Muscle of arm (tissue), 12 donors: Measurements from ENCODE around the gene TAC3. TPM values are rescaled to one million over a fixed set of nuclear protein-coding genes. Genes with fewer than 3 reads are reported as not detected.

Experiments
- DNase-seq: peaks from one replicate; pipeline ENCODE4 v3.0.0-alpha.2; 2013
- polyA plus RNA-seq, 12 donors: library from polyadenylated mRNA; unstranded; fragments of 120-200 nt; gene quantifications; one replicate each; pipeline ENCODE4 v1.2.1, GENCODE V29; 2013; ENCODE audit not compliant: insufficient read length in 12 of 12

The TAC3 gene
- polyA plus RNA-seq, 12 donors = 0.21 to 1.3 (median 0.63) TPM; not detected in 6

- DNase-seq = no peak
Measured at GRCh38 chr12:57006809-57007475, 9.4 kb downstream of the TAC3 start.

GRCh38 chr12:57005980-57006808, 10.1 kb downstream of the TAC3 start, which contains the start of gene ZBTB39:
Gene ZBTB39 (minus strand): TSS chr12:57006546. CDS start chr12:57004917, 1,629 bp downstream.
- no peak for DNase-seq

DNA sequence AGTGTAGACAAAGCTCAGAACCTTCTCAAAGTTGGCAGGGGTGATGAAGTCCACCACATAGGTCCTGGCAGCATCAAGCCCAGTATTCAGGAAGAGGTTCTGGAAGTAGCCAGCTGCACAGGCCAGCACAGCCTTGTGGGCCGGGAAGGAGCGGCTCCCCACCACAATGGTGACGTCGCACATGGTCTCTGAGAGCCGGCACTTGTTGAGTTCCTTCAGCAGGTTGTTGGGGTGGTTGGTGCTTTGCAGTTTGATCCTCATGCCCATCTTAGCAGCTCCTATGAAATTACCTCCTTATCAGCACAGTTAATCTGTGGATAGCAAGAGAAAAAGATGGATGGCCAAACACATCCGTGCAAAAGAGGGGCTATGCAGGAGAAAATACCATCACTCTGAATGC, 11.7 kb downstream of the TAC3 start:
- no peak for DNase-seq

DNA sequence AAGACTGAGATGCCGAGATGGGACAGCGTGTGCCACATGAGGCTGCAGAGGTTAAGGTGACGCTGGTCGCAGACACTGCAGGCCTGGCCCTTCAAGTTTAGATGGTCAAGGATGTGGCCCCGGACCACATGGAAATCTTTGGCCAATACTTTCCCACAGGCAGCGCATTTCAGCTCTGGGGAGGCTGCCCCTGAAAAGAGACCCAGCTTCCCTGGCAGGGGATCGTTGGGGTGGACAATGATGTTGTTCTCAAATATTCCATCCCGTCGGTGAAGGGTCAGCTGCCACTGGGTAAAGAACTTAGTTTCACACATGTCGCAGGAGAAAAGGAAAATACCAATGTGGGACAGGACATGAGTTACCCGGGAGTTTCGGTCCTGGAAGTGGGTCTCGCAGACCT, 12.9 kb downstream of the TAC3 start:
- no peak for DNase-seq

DNA sequence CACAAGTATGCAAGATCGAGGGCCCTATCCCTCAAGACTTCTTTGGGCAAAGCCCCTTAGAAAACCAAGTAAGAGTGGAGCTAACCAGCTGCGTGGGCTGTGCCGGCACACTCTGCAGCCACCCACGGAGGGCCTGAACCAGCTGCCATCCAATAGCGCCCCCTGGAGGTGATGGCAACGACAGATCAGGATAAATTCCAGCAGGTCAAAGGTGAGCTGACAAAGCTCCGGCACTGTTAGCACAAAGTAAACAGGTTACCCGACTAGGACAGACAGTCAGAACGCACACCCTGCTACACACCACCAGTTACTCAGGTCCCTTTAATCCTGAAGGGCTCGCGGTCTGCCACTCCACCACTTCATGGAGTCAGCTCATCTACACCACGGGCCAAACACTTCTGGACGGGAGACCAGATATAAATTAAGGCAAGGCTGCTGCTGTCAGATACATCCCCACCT, 14.9 kb downstream of the TAC3 start:
- DNase-seq = peak; percentile 26

DNA sequence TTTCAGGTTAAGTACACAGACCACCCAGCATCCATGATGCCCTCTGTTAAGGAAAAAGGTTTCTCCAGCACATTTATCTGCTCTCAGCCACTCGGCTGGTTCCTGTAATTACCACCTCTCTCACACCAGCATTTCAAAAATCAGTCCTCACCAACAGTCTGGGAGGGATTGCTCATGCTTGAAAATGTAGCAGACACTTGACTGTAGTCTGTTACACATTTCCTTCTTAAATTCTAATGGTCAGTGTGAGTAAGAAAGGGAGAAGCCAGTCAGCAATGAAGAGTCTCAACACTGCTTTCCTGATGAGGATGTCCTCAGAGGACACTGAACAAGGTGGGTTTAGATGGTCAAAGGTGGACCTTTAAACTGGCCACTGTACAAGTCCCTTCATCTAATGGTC, 15.9 kb downstream of the TAC3 start:
- no peak for DNase-seq

- DNase-seq = no peak
Measured at GRCh38 chr12:56999456-56999855, 16.9 kb downstream of the TAC3 start.

- DNase-seq = no peak
Measured at GRCh38 chr12:56998981-56999380, 17.3 kb downstream of the TAC3 start.

- DNase-seq = no peak
Measured at GRCh38 chr12:56998316-56998715, 18.0 kb downstream of the TAC3 start.

DNA sequence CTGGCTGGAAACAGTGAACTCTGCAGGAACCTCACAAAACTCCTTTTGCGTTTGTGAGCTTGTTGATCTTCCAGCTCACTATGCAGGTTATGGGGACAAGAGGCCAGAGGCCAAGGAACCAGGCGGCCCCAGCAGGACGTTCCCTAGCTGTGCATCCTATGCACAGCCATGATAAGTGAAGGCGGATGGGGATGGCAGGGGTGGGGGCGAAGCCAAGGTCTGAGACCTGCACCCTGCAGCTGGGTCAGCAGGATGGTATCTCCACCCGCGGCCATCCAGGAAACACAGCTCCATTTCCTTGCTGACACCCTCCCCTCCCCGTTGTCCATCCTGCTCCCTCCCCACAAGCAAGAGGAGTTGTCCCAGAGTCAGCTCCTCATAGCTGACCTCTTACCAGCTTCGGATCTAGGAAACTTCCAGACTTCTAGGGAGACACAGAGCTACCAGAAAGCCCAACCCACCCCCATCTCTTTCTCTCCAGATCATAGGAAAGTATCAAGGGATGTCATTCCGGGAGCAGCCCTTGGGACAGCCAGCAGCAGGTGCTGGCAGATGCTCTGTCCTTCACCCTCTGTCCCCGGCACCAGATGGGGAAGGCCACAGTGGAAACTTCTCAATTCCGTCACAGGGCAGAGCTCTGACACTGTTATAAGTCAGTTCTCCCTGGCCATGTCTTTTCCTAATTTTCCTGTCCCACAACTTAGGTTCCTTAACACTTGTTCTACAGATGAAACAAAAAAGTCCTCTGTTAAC, 19.4 kb downstream of the TAC3 start:
- no peak for DNase-seq

GRCh38 chr12:56995930-56996496, 20.3 kb downstream of the TAC3 start:
- DNase-seq = no peak

DNA sequence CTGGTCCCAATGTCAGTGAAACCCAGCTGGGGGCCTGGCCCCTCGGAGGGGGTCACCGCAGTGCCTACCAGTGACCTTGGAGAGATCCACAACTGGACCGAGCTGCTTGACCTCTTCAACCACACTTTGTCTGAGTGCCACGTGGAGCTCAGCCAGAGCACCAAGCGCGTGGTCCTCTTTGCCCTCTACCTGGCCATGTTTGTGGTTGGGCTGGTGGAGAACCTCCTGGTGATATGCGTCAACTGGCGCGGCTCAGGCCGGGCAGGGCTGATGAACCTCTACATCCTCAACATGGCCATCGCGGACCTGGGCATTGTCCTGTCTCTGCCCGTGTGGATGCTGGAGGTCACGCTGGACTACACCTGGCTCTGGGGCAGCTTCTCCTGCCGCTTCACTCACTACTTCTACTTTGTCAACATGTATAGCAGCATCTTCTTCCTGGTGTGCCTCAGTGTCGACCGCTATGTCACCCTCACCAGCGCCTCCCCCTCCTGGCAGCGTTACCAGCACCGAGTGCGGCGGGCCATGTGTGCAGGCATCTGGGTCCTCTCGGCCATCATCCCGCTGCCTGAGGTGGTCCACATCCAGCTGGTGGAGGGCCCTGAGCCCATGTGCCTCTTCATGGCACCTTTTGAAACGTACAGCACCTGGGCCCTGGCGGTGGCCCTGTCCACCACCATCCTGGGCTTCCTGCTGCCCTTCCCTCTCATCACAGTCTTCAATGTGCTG, 21.0 kb downstream of the TAC3 start:
- DNase-seq = no peak

DNA sequence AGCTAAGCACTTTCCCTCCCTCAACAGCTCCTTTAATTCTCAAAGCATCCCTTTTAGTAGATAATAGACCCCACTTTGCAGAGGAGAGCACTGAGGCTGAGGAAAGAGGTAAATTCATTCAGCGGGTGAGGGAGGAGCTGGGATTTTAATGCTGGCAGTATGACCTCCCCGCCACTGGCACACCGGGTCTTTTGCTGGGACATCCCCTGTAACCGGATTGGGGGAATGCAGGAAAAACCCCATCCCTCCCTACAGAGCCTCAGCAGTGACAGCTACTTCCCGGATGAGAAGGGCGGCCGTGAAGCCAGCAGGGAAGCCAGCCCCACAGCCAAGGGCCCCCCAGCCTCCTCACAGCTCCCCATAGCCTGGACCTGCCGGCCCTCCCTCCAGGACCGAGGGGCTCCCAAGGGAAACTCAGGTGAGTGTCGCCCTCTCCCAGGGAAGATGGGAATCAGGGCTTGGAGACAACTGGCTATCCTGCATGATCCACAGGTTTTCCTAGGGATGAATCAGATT, 22.0 kb downstream of the TAC3 start:
- no peak for DNase-seq

DNA sequence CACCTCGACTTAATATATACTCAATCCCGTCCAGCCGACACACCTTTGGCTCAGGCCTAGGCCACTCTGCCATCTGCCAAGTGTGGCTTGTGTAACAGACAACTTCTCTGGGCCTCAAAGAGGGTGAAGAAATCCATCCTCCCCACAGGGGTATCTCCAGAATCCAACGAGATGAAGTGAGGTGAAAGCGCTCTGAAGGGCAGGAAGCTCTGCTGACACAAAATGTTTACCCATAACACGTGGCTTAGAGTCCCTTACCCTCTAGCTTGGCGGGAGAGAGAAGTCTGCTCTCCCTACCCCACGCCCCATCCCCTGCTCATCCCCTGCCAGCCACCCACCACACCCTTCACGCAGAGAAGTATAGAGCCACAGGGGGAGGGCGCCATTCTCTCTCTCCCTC, 23.0 kb downstream of the TAC3 start:
- DNase-seq = no peak

DNA sequence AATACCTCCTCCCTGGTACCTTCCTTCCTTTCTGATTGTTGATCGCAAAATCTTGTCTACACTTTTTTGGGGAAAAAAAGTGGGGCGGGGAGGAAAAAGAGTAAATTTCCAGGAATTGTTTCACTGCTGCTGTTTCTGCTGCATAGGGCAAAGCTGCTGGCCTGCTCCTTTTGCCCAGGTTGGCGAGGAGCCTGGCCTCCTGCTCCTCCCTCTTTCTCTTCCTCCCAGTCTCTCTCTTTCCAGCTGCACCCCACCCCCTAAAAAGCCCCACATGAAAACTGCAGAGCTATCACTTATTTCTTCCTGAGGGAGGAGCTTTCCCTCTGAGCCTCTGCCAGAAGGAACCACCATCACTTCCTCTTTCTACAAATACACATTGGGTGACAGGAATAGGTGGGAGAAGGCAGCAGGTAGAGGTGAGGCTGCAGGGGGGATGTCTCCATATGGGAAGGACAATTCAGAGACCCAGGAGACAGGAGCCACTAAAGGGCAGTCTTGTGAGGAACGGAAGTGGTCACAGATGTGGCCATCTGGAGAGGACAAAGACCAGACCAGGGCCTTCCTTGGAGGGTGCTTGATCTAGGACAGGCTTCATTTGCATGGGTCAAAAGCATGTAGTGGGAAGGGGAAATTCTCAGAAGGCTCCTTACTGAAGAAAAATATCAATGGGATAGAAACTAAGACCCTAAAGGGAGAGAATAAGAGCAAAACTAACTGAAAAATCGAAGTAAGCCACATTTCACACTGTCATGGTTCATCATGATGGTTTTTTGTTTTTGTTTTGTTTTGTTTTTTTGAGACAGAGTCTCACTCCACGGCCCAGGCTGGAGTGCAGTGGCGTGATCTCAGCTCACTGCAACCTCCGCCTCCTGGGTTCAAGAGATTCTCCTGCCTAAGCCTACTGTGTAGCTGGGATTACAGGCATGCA, 24.7 kb downstream of the TAC3 start:
- peak; percentile 17 for DNase-seq

DNA sequence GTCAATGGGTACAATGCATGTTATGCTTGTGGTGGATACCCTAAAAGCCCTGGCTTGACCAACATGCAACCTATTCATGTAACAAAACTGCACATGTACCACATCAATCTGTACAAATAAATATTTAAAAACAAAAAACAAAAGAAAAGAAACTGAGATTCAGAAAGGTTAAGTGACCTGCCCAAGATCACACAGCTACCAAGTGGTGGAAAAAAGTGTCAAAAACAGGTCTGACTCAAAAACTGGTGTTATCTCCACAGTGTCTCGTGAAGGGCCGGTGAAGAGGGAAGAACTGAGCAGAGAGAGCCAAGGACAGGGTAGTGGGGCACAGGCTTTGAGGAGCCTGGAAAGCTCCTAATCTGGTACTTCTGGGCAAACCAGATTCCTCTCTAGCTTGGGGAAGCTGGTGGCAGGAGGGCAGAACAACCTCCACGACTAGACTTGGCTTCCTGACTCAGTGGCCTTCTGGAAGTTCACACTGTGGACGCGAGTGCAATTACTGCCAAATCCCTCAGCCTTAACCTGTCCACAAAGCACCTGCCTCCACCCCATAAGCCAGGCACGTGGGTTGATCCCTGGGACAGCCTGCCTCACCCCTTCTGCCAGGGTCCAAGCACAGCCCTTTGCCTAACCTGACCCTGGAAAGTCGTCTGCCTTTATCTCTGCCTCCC, 25.5 kb downstream of the TAC3 start:
- no peak for DNase-seq

DNA sequence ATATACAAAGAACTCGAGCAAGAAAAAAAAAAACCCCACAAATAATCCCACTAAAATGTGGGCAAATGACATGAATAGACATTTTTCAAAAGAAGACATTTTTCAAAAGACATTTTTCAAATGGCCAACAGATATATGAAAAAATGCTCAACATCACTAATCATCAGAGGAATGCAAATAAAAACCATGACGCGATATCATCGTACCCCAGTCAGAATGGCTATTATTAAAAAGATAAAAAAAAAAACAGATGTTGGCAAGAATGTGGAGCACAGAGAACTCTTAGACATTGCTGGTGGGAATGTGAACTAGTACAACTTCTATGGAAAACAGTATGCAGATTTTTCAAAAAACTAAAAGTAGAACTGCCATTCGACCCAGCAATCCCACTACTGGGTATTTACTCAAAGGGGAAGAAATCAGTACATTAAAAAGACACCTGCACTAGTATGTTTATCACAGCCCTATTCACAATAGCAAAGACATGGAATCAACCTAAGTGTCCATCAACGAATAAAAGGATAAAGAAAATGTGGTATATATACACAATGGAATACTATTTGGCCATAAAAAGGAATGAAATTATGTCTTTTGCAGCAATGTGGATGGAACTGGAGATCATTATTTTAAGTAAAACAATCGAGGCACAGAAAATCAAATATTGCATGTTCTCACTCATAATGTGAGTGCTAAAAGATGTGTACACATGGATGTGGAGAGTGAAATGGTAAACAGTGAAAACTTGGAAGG, 26.3 kb downstream of the TAC3 start:
- DNase-seq = no peak

GRCh38 chr12:56988207-56988739, 28.1 kb downstream of the TAC3 start:
- DNase-seq = no peak
